Stimulated activated naive B cell treated with anti-CD40 and anti-IgM and Interleukin-4, amounts not matched to agents 10 μg/mL and 1 μg/mL and 100 μg/mL, for 72 hours (primary cell): ENCODE results near the gene GJD3.
"Not testable (repeated sequence)": the region's sequence is repeated elsewhere in the genome, so short reads cannot be mapped to it uniquely, and the experiment has no call there.

ENCODE experiments used
- ATAC-seq, 2 donors: fragments of 150-1000 bp; cut with Tn5 transposase; replicated peaks; 2 replicates each; pipeline ENCODE4 v1.10.0; 2021; ENCODE audit warnings: moderate library complexity in 1 of 2
- DNase-seq: peaks from one replicate; pipeline ENCODE4 v3.0.0; 2021
- H3K27ac Mint-ChIP-seq: one replicate; pipeline ENCODE4 v1.8.0; 2022; ENCODE audit warnings: mild to moderate bottlenecking, mixed read lengths
- H3K27me3 Mint-ChIP-seq, 2 donors: one replicate each; pipeline ENCODE4 v1.8.0; 2022; ENCODE audit warnings: mixed read lengths in 2 of 2
- H3K36me3 Mint-ChIP-seq, 2 donors: one replicate each; pipeline ENCODE4 v1.8.0; 2022; ENCODE audit warnings: mixed read lengths in 2 of 2, mild to moderate bottlenecking in 1 of 2
- H3K4me1 Mint-ChIP-seq, 2 donors: one replicate each; pipeline ENCODE4 v1.8.0; 2022; ENCODE audit warnings: mixed read lengths in 2 of 2, mild to moderate bottlenecking in 1 of 2
- H3K4me3 Mint-ChIP-seq, 2 donors: one replicate each; pipeline ENCODE4 v1.8.0; 2022; ENCODE audit warnings: mild to moderate bottlenecking in 2 of 2, mixed read lengths in 2 of 2, moderate library complexity in 1 of 2
- H3K9me3 Mint-ChIP-seq, 2 donors: one replicate each; pipeline ENCODE4 v1.8.0; 2022; ENCODE audit warnings: mixed read lengths in 2 of 2, mild to moderate bottlenecking in 1 of 2

GJD3 gene

GRCh38 chr17:40375786-40376185, 11.2 kb upstream of the GJD3 start:
- not testable (repeated sequence) for H3K4me3 Mint-ChIP-seq, H3K9me3 Mint-ChIP-seq, ATAC-seq, H3K36me3 Mint-ChIP-seq, DNase-seq, H3K27ac Mint-ChIP-seq
- H3K27me3 Mint-ChIP-seq: peaks cover 5 to 13% of the 10 kb centered on the region in 2 donors
- H3K4me1 Mint-ChIP-seq: peaks cover 19 to 25% of the 10 kb centered on the region in 2 donors

- H3K4me1 Mint-ChIP-seq: peaks cover 19 to 25% of the 10 kb centered on the region in 2 donors
- H3K27ac Mint-ChIP-seq: no peak overlapping the region
- H3K4me3 Mint-ChIP-seq: no peak overlapping the region
- no peak for ATAC-seq
- peaks cover 3 to 4% of the 10 kb centered on the region in 2 donors for H3K9me3 Mint-ChIP-seq
- peaks cover 5 to 13% of the 10 kb centered on the region in 2 donors for H3K27me3 Mint-ChIP-seq
- DNase-seq: no peak
- peaks cover 0 to 5% of the 10 kb centered on the region in 2 donors for H3K36me3 Mint-ChIP-seq
Observed at GRCh38 chr17:40374821-40375498, 10.4 kb upstream of the GJD3 start.

GRCh38 chr17:40373999-40374398, 9.5 kb upstream of the GJD3 start:
- ATAC-seq: no peak
- peaks cover 5 to 13% of the 10 kb centered on the region in 2 donors for H3K27me3 Mint-ChIP-seq
- H3K27ac Mint-ChIP-seq: no peak overlapping the region
- H3K9me3 Mint-ChIP-seq: peaks cover 3 to 4% of the 10 kb centered on the region in 2 donors
- H3K4me3 Mint-ChIP-seq: no peak overlapping the region
- no peak for DNase-seq
- peaks cover 19 to 25% of the 10 kb centered on the region in 2 donors for H3K4me1 Mint-ChIP-seq
- H3K36me3 Mint-ChIP-seq: peaks cover 0 to 5% of the 10 kb centered on the region in 2 donors

- Mint-ChIP-seq H3K27ac (peak overlapping the region; percentile 16), H3K36me3 (peaks cover 0 to 5% of the 10 kb centered on the region in 2 donors), H3K4me1 (peaks cover 19 to 25% of the 10 kb centered on the region in 2 donors), H3K27me3 (peaks cover 5 to 13% of the 10 kb centered on the region in 2 donors), H3K4me3 (no peak overlapping the region), H3K9me3 (peaks cover 3 to 4% of the 10 kb centered on the region in 2 donors)
- DNase-seq: no peak
- ATAC-seq: peak; percentile 57 to 76
Observed at GRCh38 chr17:40373324-40373723, 8.8 kb upstream of the GJD3 start.

- H3K4me3 Mint-ChIP-seq, ATAC-seq, H3K36me3 Mint-ChIP-seq, DNase-seq, H3K9me3 Mint-ChIP-seq, H3K27ac Mint-ChIP-seq: not testable (repeated sequence)
- peaks cover 19 to 25% of the 10 kb centered on the region in 2 donors for H3K4me1 Mint-ChIP-seq
- peaks cover 5 to 13% of the 10 kb centered on the region in 2 donors for H3K27me3 Mint-ChIP-seq
Observed at GRCh38 chr17:40372644-40373043, 8.1 kb upstream of the GJD3 start.

GRCh38 chr17:40372031-40372430, 7.5 kb upstream of the GJD3 start:
- ATAC-seq (no peak), DNase-seq (no peak)
- no peak overlapping the region for H3K4me3 Mint-ChIP-seq
- H3K27ac Mint-ChIP-seq: no peak overlapping the region
- peaks cover 3 to 4% of the 10 kb centered on the region in 2 donors for H3K9me3 Mint-ChIP-seq
- H3K36me3 Mint-ChIP-seq: peaks cover 0 to 5% of the 10 kb centered on the region in 2 donors
- H3K27me3 Mint-ChIP-seq: peaks cover 4 to 10% of the 10 kb centered on the region in 2 donors
- H3K4me1 Mint-ChIP-seq: peaks cover 19 to 25% of the 10 kb centered on the region in 2 donors

GRCh38 chr17:40371261-40371929, 6.9 kb upstream of the GJD3 start:
- H3K9me3 Mint-ChIP-seq: peaks cover 3 to 4% of the 10 kb centered on the region in 2 donors
- peaks cover 18 to 25% of the 10 kb centered on the region in 2 donors for H3K4me1 Mint-ChIP-seq
- no peak overlapping the region for H3K27ac Mint-ChIP-seq
- peaks cover 0 to 3% of the 10 kb centered on the region in 2 donors for H3K27me3 Mint-ChIP-seq
- DNase-seq (no peak), ATAC-seq (peak; percentile 82 to 83)
- H3K4me3 Mint-ChIP-seq: no peak overlapping the region
- peaks cover 0 to 5% of the 10 kb centered on the region in 2 donors for H3K36me3 Mint-ChIP-seq

GRCh38 chr17:40369923-40370322, 5.4 kb upstream of the GJD3 start:
- H3K27ac Mint-ChIP-seq: no peak overlapping the region
- ATAC-seq: no peak
- peaks cover 0 to 5% of the 10 kb centered on the region in 2 donors for H3K36me3 Mint-ChIP-seq
- H3K27me3 Mint-ChIP-seq: no peaks in the 10 kb centered on the region
- DNase-seq: no peak
- H3K4me1 Mint-ChIP-seq: peaks cover 18 to 25% of the 10 kb centered on the region in 2 donors
- peaks cover 3 to 4% of the 10 kb centered on the region in 2 donors for H3K9me3 Mint-ChIP-seq
- H3K4me3 Mint-ChIP-seq: no peak overlapping the region

- Mint-ChIP-seq H3K27me3 (peaks cover 5 to 14% of the 10 kb centered on the region in 2 donors), H3K4me1 (peaks cover 16 to 31% of the 10 kb centered on the region in 2 donors)
- H3K9me3 Mint-ChIP-seq, H3K4me3 Mint-ChIP-seq, ATAC-seq, H3K27ac Mint-ChIP-seq, H3K36me3 Mint-ChIP-seq, DNase-seq: not testable (repeated sequence)
Observed at GRCh38 chr17:40367728-40368127, 3.2 kb upstream of the GJD3 start.

GRCh38 chr17:40366861-40367518, 2.5 kb upstream of the GJD3 start:
- Mint-ChIP-seq H3K9me3 (peaks cover 2 to 4% of the 10 kb centered on the region in 2 donors), H3K36me3 (peaks cover 3 to 8% of the 10 kb centered on the region in 2 donors), H3K27me3 (peaks cover 9 to 22% of the 10 kb centered on the region in 2 donors), H3K27ac (no peak overlapping the region), H3K4me3 (no peak overlapping the region), H3K4me1 (peaks cover 13 to 29% of the 10 kb centered on the region in 2 donors)
- ATAC-seq: no peak
- no peak for DNase-seq

GRCh38 chr17:40366076-40366860, 1.7 kb upstream of the GJD3 start:
- Mint-ChIP-seq H3K4me1 (peaks cover 11 to 32% of the 10 kb centered on the region in 2 donors), H3K36me3 (peaks cover 3 to 5% of the 10 kb centered on the region in 2 donors), H3K27ac (no peak overlapping the region), H3K27me3 (peaks cover 13 to 29% of the 10 kb centered on the region in 2 donors), H3K4me3 (no peak overlapping the region), H3K9me3 (peaks cover 2% of the 10 kb centered on the region in 2 donors)
- DNase-seq: no peak
- no peak for ATAC-seq

- ATAC-seq (no peak), DNase-seq (no peak)
- H3K9me3 Mint-ChIP-seq: no peaks in the 10 kb centered on the region
- H3K27ac Mint-ChIP-seq: no peak overlapping the region
- H3K36me3 Mint-ChIP-seq: peaks cover 3% of the 10 kb centered on the region in 2 donors
- peak overlapping the region in 1 of 2 donors; percentile 85 for H3K4me3 Mint-ChIP-seq
- peaks cover 20 to 40% of the 10 kb centered on the region in 2 donors for H3K27me3 Mint-ChIP-seq
- peaks cover 11 to 35% of the 10 kb centered on the region in 2 donors for H3K4me1 Mint-ChIP-seq
Observed at GRCh38 chr17:40364906-40365305, 369 bp upstream of the GJD3 start.

GRCh38 chr17:40363111-40363827, 1.3 kb downstream of the GJD3 start:
- H3K4me3 Mint-ChIP-seq: peak overlapping the region; percentile 85
- H3K9me3 Mint-ChIP-seq: no peaks in the 10 kb centered on the region
- ATAC-seq: peak; percentile 50 to 57
- no peak for DNase-seq
- H3K27ac Mint-ChIP-seq: no peak overlapping the region
- H3K27me3 Mint-ChIP-seq: peaks cover 20 to 42% of the 10 kb centered on the region in 2 donors
- peaks cover 12 to 44% of the 10 kb centered on the region in 2 donors for H3K4me1 Mint-ChIP-seq
- peaks cover 3% of the 10 kb centered on the region in 2 donors for H3K36me3 Mint-ChIP-seq
